ENCODE data around the gene CLK3.
"Not testable (repeated sequence)": the region's sequence is repeated elsewhere in the genome, so short reads cannot be mapped to it uniquely, and the experiment has no call there.

CLK3 gene

GRCh38 chr15:74655424-74655823 is 39.8 kb downstream of the CLK3 start:
- no peak overlapping the region for H3K4ac ChIP-seq (ENCODE audit: low read depth in 1 of 2, low read length in 2 of 2)
- H2BK12ac ChIP-seq (ENCODE audit: low read length in 2 of 2): no peak overlapping the region
- H3K4me2 ChIP-seq (ENCODE audit: low read length, poor library complexity, severe bottlenecking): no peak overlapping the region
- H3K4me1 ChIP-seq (ENCODE audit: control insufficient read depth, insufficient read depth, low read depth, low read length): peaks cover 4% of the 10 kb centered on the region
- no peak overlapping the region for H3K18ac ChIP-seq (ENCODE audit: low read depth in 1 of 2, low read length in 2 of 2)
- no peak overlapping the region for H2AFZ ChIP-seq (ENCODE audit: low read depth, low read length)
- H2BK15ac ChIP-seq (ENCODE audit: low read depth, poor library complexity, severe bottlenecking): no peak overlapping the region
- no peak overlapping the region for H2BK5ac ChIP-seq (ENCODE audit: low read depth, low read length, poor library complexity, severe bottlenecking)
- no peak overlapping the region for H2AK5ac ChIP-seq (ENCODE audit: low read length, severe bottlenecking)
- H3K79me1 ChIP-seq (replicated peaks; ENCODE audit: low read length, poor library complexity, severe bottlenecking): peaks cover 35% of the 10 kb centered on the region
- H3K4me3 ChIP-seq (ENCODE audit: insufficient read depth in 1 of 2, low read depth in 1 of 2, low read length in 2 of 2): no peak overlapping the region
- no peaks in the 10 kb centered on the region for H3K9me3 ChIP-seq (ENCODE audit: control insufficient read depth, low read length)
- DNase-seq: no peak
- no peak overlapping the region for H3K23ac ChIP-seq (ENCODE audit: low read length in 2 of 2)
- no peaks in the 10 kb centered on the region for H3K27me3 ChIP-seq (ENCODE audit: control insufficient read depth in 1 of 2, insufficient read depth in 1 of 2, low read length in 2 of 2)
- H3K9ac ChIP-seq (ENCODE audit: low read length): no peak overlapping the region
- H3K36me3 ChIP-seq (ENCODE audit: control insufficient read depth in 1 of 2, insufficient read depth in 2 of 2, low read depth in 1 of 2, low read length in 2 of 2): peaks cover 10 to 13% of the 10 kb centered on the region in 2 experiments
- H3K27ac ChIP-seq (ENCODE audit: low read length, poor library complexity, severe bottlenecking): no peak overlapping the region
- no peak overlapping the region for H2BK120ac ChIP-seq (ENCODE audit: low read depth, low read length)
- WGBS: 89% methylated on average over 7 of the region's 7 CpGs
- no peak overlapping the region for H4K8ac ChIP-seq (ENCODE audit: low read length)
- no peak overlapping the region for H3K14ac ChIP-seq (ENCODE audit: low read length in 2 of 2)
- no peak overlapping the region for H4K91ac ChIP-seq (ENCODE audit: low read length)

- no peak overlapping the region for H3K23ac ChIP-seq (ENCODE audit: low read length in 2 of 2)
- H3K18ac ChIP-seq (ENCODE audit: low read depth in 1 of 2, low read length in 2 of 2): no peak overlapping the region
- H2AFZ ChIP-seq (ENCODE audit: low read depth, low read length): no peak overlapping the region
- peaks cover 4% of the 10 kb centered on the region for H3K4me1 ChIP-seq (ENCODE audit: control insufficient read depth, insufficient read depth, low read depth, low read length)
- H2BK15ac ChIP-seq (ENCODE audit: low read depth, poor library complexity, severe bottlenecking): no peak overlapping the region
- no peak overlapping the region for H2BK120ac ChIP-seq (ENCODE audit: low read depth, low read length)
- H3K27me3 ChIP-seq (ENCODE audit: control insufficient read depth in 1 of 2, insufficient read depth in 1 of 2, low read length in 2 of 2): no peaks in the 10 kb centered on the region
- H3K9me3 ChIP-seq (ENCODE audit: control insufficient read depth, low read length): no peaks in the 10 kb centered on the region
- 100% methylated on average over 6 of the region's 6 CpGs for WGBS
- no peak overlapping the region for H3K14ac ChIP-seq (ENCODE audit: low read length in 2 of 2)
- H3K27ac ChIP-seq (ENCODE audit: low read length, poor library complexity, severe bottlenecking): no peak overlapping the region
- DNase-seq: no peak
- H2AK5ac ChIP-seq (ENCODE audit: low read length, severe bottlenecking): no peak overlapping the region
- peaks cover 10 to 13% of the 10 kb centered on the region in 2 experiments for H3K36me3 ChIP-seq (ENCODE audit: control insufficient read depth in 1 of 2, insufficient read depth in 2 of 2, low read depth in 1 of 2, low read length in 2 of 2)
- H2BK12ac ChIP-seq (ENCODE audit: low read length in 2 of 2): no peak overlapping the region
- no peak overlapping the region for H3K4ac ChIP-seq (ENCODE audit: low read depth in 1 of 2, low read length in 2 of 2)
- H3K79me1 ChIP-seq (replicated peaks; ENCODE audit: low read length, poor library complexity, severe bottlenecking): peaks cover 35% of the 10 kb centered on the region
- no peak overlapping the region for H4K8ac ChIP-seq (ENCODE audit: low read length)
- no peak overlapping the region for H4K91ac ChIP-seq (ENCODE audit: low read length)
- H3K9ac ChIP-seq (ENCODE audit: low read length): no peak overlapping the region
- no peak overlapping the region for H2BK5ac ChIP-seq (ENCODE audit: low read depth, low read length, poor library complexity, severe bottlenecking)
- no peak overlapping the region for H3K4me3 ChIP-seq (ENCODE audit: insufficient read depth in 1 of 2, low read depth in 1 of 2, low read length in 2 of 2)
- H3K4me2 ChIP-seq (ENCODE audit: low read length, poor library complexity, severe bottlenecking): no peak overlapping the region
Observed at GRCh38 chr15:74656935-74657535, 41.4 kb downstream of the CLK3 start.

- DNase-seq: peak; percentile 13
- Histone ChIP-seq H3K4ac (ENCODE audit: low read depth in 1 of 2, low read length in 2 of 2) (no peak overlapping the region), H2AK5ac (ENCODE audit: low read length, severe bottlenecking) (no peak overlapping the region), H2BK12ac (ENCODE audit: low read length in 2 of 2) (no peak overlapping the region), H3K4me3 (ENCODE audit: insufficient read depth in 1 of 2, low read depth in 1 of 2, low read length in 2 of 2) (no peak overlapping the region), H2BK5ac (ENCODE audit: low read depth, low read length, poor library complexity, severe bottlenecking) (no peak overlapping the region), H3K4me2 (ENCODE audit: low read length, poor library complexity, severe bottlenecking) (no peak overlapping the region), H2BK120ac (ENCODE audit: low read depth, low read length) (no peak overlapping the region), H3K18ac (ENCODE audit: low read depth in 1 of 2, low read length in 2 of 2) (no peak overlapping the region), H3K23ac (ENCODE audit: low read length in 2 of 2) (no peak overlapping the region), H3K36me3 (ENCODE audit: control insufficient read depth in 1 of 2, insufficient read depth in 2 of 2, low read depth in 1 of 2, low read length in 2 of 2) (peaks cover 8 to 10% of the 10 kb centered on the region in 2 experiments), H3K79me1 (replicated peaks; ENCODE audit: low read length, poor library complexity, severe bottlenecking) (peaks cover 35% of the 10 kb centered on the region), H2AFZ (ENCODE audit: low read depth, low read length) (no peak overlapping the region), H3K9me3 (ENCODE audit: control insufficient read depth, low read length) (no peaks in the 10 kb centered on the region), H3K14ac (ENCODE audit: low read length in 2 of 2) (no peak overlapping the region), H4K91ac (ENCODE audit: low read length) (no peak overlapping the region), H4K8ac (ENCODE audit: low read length) (no peak overlapping the region), H3K9ac (ENCODE audit: low read length) (no peak overlapping the region), H3K27me3 (ENCODE audit: control insufficient read depth in 1 of 2, insufficient read depth in 1 of 2, low read length in 2 of 2) (no peaks in the 10 kb centered on the region), H3K4me1 (ENCODE audit: control insufficient read depth, insufficient read depth, low read depth, low read length) (peaks cover 4% of the 10 kb centered on the region), H2BK15ac (ENCODE audit: low read depth, poor library complexity, severe bottlenecking) (no peak overlapping the region), H3K27ac (ENCODE audit: low read length, poor library complexity, severe bottlenecking) (no peak overlapping the region)
- 78% methylated on average over 3 of the region's 3 CpGs for whole genome bisulfite sequencing
Observed at GRCh38 chr15:74657846-74658245, 42.2 kb downstream of the CLK3 start.

- not testable (repeated sequence) for H3K14ac ChIP-seq (ENCODE audit: low read length in 2 of 2); H3K23ac ChIP-seq (ENCODE audit: low read length in 2 of 2); H3K9ac ChIP-seq (ENCODE audit: low read length); H3K36me3 ChIP-seq (ENCODE audit: control insufficient read depth in 1 of 2, insufficient read depth in 2 of 2, low read depth in 1 of 2, low read length in 2 of 2); H2BK120ac ChIP-seq (ENCODE audit: low read depth, low read length); H3K27me3 ChIP-seq (ENCODE audit: control insufficient read depth in 1 of 2, insufficient read depth in 1 of 2, low read length in 2 of 2); H2BK5ac ChIP-seq (ENCODE audit: low read depth, low read length, poor library complexity, severe bottlenecking); H3K4me1 ChIP-seq (ENCODE audit: control insufficient read depth, insufficient read depth, low read depth, low read length); H3K18ac ChIP-seq (ENCODE audit: low read depth in 1 of 2, low read length in 2 of 2); H2AFZ ChIP-seq (ENCODE audit: low read depth, low read length); H3K4ac ChIP-seq (ENCODE audit: low read depth in 1 of 2, low read length in 2 of 2); H4K8ac ChIP-seq (ENCODE audit: low read length); H2BK12ac ChIP-seq (ENCODE audit: low read length in 2 of 2); H3K27ac ChIP-seq (ENCODE audit: low read length, poor library complexity, severe bottlenecking); H4K91ac ChIP-seq (ENCODE audit: low read length); H3K4me2 ChIP-seq (ENCODE audit: low read length, poor library complexity, severe bottlenecking); H2BK15ac ChIP-seq (ENCODE audit: low read depth, poor library complexity, severe bottlenecking); DNase-seq; H3K9me3 ChIP-seq (ENCODE audit: control insufficient read depth, low read length); H2AK5ac ChIP-seq (ENCODE audit: low read length, severe bottlenecking); H3K4me3 ChIP-seq (ENCODE audit: insufficient read depth in 1 of 2, low read depth in 1 of 2, low read length in 2 of 2)
- 92% methylated on average over 5 of the region's 8 CpGs for WGBS
- peaks cover 30% of the 10 kb centered on the region for H3K79me1 ChIP-seq (replicated peaks; ENCODE audit: low read length, poor library complexity, severe bottlenecking)
Observed at GRCh38 chr15:74661280-74661679, 45.6 kb downstream of the CLK3 start.
